ENCODE measurements around the gene STK11.

- TF ChIP-seq CTCF (conservative IDR thresholded peaks at IDR 0.05; ENCODE audit: low read depth, low read length) (no peak), MAFK (IDR thresholded peaks at IDR 0.05; ENCODE audit: low read depth, low read length) (no peak), POLR2A (IDR thresholded peaks at IDR 0.05; ENCODE audit: low read depth, low read length) (no peak), CEBPB (IDR thresholded peaks at IDR 0.05; ENCODE audit: low read depth, low read length) (peak; percentile 37; the same call in 1 of the 2 replicates), USF2 (IDR thresholded peaks at IDR 0.05; ENCODE audit: low read depth, low read length) (no peak), SMC3 (IDR thresholded peaks at IDR 0.05; ENCODE audit: low read depth, low read length) (no peak), CHD1 (IDR thresholded peaks at IDR 0.05; ENCODE audit: low read depth, low read length) (no peak)
Observed at GRCh38 chr19:1240925-1241324, 35.3 kb downstream of the STK11 start.

Measured in IMR-90 (cell line).